CD4-positive, alpha-beta T cell treated with Interleukin-4 for 1 hour (primary cell): Measurements from ENCODE around the gene AMZ2.
"Not testable (repeated sequence)": the region's sequence is repeated elsewhere in the genome, so short reads cannot be mapped to it uniquely, and the experiment has no call there.

Source experiments
- DNase-seq, 2 donors: peaks; one replicate each; pipeline ENCODE4 v3.0.0-alpha.2; 2020 to 2022

AMZ2 gene

GRCh38 chr17:68247445-68248198 lies at the start of gene AMZ2:
AMZ2 (plus strand) TSS chr17:68248043; CDS start chr17:68250188, 2,145 bp downstream.
- peak; percentile 95 to 97 for DNase-seq

- DNase-seq, result peak in 1 of 2 donors; percentile 48
Measured at GRCh38 chr17:68198931-68199836, 48.7 kb upstream of the AMZ2 start.

DNA sequence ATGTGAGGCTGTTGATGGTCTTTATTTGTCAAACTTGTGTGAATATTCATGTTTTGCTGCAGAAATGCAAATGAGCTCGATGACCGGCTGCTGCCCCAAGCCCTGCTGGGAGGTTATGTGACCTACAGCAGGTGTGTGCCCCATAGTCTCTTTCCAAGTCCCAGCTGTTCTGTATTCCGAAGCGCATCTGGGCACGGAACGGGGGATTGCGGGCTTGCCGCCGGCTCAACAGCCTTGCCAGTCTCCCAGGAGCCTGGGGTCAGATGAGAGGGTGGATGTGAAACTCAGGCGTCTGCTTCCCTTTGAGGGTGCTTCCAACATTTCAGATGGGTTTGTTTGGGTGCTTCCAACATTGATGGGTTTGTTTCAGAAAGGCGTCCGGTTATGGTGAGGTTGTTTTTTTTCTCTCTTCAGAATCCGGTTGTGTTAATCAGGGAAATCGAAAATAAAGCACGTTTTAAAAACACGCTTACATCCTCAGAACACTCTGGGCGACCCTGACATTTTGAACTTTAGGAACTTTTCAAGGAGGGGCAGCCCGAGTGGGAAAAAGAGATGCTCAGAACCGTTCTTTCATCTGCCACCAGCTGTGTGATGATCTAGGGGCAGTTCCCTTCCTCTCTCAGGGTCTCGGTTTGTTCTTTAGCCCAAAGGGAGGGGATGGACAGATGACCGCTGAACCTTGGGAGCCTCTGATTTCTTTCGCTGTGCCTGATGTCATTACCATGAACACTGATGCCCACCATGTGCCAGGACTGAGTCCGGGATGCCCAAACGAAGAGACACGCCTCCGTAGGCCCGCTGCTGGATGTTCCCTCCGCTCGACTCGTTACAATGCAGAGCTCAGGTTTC lies 47.8 kb upstream of the AMZ2 start:
- DNase-seq, result no peak

DNA sequence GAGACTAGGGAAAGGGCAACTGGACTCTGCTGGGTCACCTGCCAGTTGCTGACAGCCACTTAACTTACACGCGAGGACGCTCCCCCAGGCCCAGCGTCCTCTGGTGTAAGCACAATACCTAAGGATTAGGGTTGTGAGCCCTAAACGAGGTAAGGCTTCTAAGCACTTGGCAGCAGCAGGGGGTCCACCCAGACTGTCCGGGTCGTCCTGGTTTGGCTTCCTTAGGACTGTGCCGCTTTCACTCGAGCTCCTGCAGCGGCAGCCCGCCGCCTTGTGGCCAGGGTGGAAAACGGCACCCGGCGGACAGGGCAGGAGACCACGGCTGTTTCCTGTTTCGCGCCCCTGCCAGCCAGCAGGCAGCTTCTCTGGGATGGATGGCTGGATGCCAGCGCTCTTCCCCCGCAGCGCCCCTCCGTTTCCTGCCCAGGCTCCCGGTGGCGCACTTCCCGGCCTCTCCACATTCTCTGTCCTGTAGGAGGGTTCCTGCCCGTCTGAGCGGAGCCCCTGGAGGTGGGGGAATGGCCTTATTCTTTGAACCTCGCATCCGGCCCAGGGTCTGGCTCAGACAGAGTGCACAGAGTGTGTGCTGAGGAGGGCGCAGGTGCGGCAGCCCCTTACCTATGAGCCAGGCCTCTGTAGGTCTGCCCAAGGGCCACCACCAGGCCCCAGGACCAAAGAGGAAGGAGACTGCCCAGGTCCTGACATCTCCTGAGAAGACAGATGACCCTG lies 47.0 kb upstream of the AMZ2 start:
- DNase-seq, result peak; percentile 74 to 76

DNA sequence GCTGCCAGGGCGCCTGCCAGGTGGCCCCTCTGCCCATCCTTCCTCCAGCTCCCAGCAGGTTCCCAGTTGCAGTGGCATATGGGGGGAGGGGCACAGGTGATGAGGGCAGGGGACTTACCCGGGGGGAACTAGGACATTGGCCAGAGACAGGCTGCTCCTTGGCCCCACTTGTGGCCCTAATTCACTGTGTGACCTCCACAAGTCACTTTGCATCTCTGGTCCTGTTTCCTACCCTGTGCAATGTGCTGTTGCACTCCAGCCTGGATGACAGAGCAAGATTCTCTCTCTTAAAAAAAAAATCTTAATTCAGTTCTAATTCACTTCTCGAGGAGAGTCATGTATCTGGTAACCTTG lies 46.4 kb upstream of the AMZ2 start:
- DNase-seq, result not testable (repeated sequence)

DNA sequence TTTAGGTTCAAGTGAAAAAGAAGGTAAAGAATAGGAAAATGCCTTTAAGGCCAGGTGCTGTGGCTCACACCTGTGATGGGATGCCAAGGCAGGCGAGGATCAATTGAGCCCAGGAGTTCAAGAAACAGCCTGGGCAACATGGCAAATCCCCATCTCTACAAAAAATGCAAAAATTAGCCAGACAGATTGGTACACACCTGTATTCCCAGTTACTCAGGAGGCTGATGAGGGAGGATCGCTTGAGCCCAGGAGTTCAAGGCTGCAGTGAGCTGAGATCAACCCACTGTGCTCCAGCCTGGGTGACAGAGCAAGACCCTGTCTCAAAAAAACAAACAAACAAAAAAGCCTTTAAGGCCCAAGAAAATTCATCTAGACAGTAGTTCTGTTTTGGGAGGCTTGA lies 45.5 kb upstream of the AMZ2 start:
- not testable (repeated sequence) for DNase-seq

- DNase-seq, result no peak
Measured at GRCh38 chr17:68204736-68205135, 43.1 kb upstream of the AMZ2 start.

GRCh38 chr17:68205251-68205807 lies 42.5 kb upstream of the AMZ2 start:
- DNase-seq, result peak; percentile 91 to 92

- DNase-seq, result peak; percentile 42 to 63
Measured at GRCh38 chr17:68205808-68206720, 41.8 kb upstream of the AMZ2 start.

GRCh38 chr17:68207651-68208253 lies 40.1 kb upstream of the AMZ2 start:
- no peak for DNase-seq

DNA sequence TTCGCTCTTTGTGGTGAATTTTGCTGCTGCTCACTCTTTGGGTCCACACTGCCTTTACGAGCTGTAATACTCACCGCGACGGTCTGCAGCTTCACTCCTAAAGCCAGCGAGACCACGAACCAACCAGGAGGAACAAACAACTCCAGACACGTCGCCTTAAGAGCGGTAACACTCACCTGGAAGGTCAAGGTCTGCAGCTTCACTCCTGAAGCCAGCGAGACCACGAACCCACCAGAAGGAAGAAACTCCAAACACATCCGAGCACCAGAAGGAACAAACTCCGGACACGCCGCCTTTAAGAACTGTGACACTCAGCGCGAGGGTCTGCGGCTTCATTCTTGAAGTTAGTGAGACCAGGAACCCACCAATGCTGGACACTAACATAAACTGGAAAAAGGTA lies 39.2 kb upstream of the AMZ2 start:
- DNase-seq, result not testable (repeated sequence)

DNA sequence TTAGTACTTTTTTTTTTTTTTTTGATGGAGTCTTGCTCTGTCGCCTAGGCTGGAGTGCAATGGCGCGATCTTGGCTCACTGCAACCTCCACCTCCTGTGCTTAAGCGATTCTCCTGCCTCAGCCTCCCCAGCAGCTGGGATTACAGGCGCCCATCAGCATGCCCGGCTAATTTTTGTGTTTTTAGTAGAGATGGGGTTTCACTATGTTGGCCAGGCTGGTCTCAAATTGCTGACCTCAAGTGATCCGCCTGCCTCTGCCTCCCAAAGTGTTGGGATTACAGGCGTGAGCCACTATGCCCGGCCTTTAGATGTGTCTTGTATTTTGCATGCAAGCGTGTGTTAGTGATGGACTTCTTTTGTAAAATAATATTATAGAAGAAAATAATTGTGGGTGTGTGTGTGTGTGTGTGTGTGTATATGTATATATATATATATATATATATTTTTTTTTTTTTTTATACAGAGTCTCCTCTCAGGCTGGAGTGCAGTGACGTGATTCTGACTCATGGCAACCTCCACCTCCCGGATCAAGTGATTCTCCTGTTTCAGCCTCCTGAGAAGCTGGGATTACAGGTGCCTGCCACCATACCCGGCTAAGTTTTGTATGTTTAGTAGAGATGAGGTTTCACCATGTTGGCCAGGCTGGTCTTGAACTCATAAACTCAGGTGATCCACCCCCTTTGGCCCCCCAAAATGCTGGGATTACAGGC lies 38.5 kb upstream of the AMZ2 start:
- DNase-seq, result not testable (repeated sequence)

- no peak for DNase-seq
Measured at GRCh38 chr17:68210570-68211315, 37.1 kb upstream of the AMZ2 start.

DNA sequence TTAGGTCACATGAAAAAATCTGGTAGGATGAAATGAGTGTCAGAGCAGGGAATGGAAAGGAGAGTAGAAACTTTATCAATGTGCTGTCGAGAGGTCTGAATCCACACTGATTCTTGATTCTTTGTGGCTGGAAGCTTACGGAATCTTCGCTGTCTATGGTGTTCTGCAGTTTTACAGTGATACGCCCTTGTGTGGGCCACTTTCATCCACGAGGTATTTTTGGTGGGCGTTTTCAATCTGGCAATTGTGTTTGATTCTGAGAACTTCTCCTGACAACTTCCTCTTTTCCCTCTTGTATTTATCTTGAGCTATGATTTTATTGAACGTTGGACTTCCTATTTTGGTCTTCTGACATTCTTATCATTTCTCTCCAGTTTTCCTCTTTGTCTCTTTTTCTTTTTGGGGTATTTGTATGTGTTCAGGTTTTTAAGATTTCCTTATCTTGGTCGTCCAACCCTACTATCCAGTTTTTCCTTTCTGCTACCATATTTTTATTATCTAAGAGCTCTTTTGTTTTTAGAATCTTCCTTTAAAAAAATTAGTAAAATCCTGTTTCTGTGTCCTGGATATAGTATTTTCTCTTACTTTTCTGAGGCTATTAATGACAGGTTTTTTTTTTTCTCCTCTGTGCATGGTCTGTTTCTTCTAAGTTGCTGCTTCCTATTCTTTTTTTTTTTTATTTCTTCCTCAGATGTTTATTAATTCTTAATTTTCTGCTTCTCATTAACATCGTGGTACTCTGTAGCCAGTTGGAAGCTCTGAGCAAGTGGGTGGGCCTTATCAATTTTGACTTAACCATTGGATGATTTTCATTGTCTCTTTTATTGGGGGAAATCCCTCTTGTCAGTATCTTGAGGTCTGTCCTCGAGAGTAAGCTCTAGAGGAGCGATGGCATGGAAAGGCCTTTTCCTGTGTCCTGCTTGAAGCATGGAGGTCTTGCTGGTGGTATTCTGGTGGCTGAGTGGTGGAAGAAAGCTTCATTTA lies 34.1 kb upstream of the AMZ2 start:
- not testable (repeated sequence) for DNase-seq

GRCh38 chr17:68215453-68215852 lies 32.4 kb upstream of the AMZ2 start:
- not testable (repeated sequence) for DNase-seq

GRCh38 chr17:68219429-68219828 lies 28.4 kb upstream of the AMZ2 start:
- DNase-seq, result not testable (repeated sequence)

- DNase-seq, result not testable (repeated sequence)
Measured at GRCh38 chr17:68220186-68220585, 27.7 kb upstream of the AMZ2 start.

- DNase-seq, result not testable (repeated sequence)
Measured at GRCh38 chr17:68220786-68221185, 27.1 kb upstream of the AMZ2 start.
